ENCODE data around the gene COG5. TPM values are rescaled to one million over a fixed set of nuclear protein-coding genes. Genes with fewer than 3 reads are reported as not detected.
"Not testable (repeated sequence)": the region's sequence is repeated elsewhere in the genome, so short reads cannot be mapped to it uniquely, and the experiment has no call there.

Gene COG5
- total RNA-seq, 4 donors from 2014 or later, result 20.8 to 49.7 (median 25.7) TPM

- Histone ChIP-seq H3K4me1 (peaks cover 12 to 21% of the 10 kb centered on the region in 2 donors), H3K27ac (no peak overlapping the region), H3K4me3 (no peak overlapping the region), H3K36me3 (no peaks in the 10 kb centered on the region), H3K9me3 (no peaks in the 10 kb centered on the region), H3K27me3 (no peaks in the 10 kb centered on the region)
- ATAC-seq (no peak), DNase-seq (no peak)
- intact Hi-C loops (cut with DNase I; ENCODE audit: low total_unique reads) (no loop called here), in situ Hi-C loops (cut with MboI; ENCODE audit: low sequenced_read_pairs in 4 of 4) (no loop called here)
- TF ChIP-seq POLR2A (IDR thresholded peaks at IDR 0.05) (no peak), CTCF (IDR thresholded peaks at IDR 0.05 in 4 of 5, conservative IDR thresholded peaks at IDR 0.05 in 1 of 5) (no peak)
These were observed 311.8 kb downstream of the COG5 start for GRCh38 chr7:107251963-107252362.

GRCh38 chr7:107248551-107249316 is 315.0 kb downstream of the COG5 start:
- intact Hi-C loops (cut with DNase I; ENCODE audit: low total_unique reads), result no loop called here
- Histone ChIP-seq H3K9me3 (no peaks in the 10 kb centered on the region), H3K36me3 (no peaks in the 10 kb centered on the region), H3K27me3 (no peaks in the 10 kb centered on the region), H3K4me1 (peaks cover 4 to 8% of the 10 kb centered on the region in 2 donors), H3K27ac (no peak overlapping the region), H3K4me3 (no peak overlapping the region)
- TF ChIP-seq CTCF (IDR thresholded peaks at IDR 0.05 in 4 of 5, conservative IDR thresholded peaks at IDR 0.05 in 1 of 5) (no peak), POLR2A (IDR thresholded peaks at IDR 0.05) (no peak)
- ATAC-seq, result no peak
- no peak for DNase-seq
- in situ Hi-C loops (cut with MboI; ENCODE audit: low sequenced_read_pairs in 4 of 4), result no loop called here

- in situ Hi-C loops (cut with MboI; ENCODE audit: low sequenced_read_pairs in 4 of 4); intact Hi-C loops (cut with DNase I; ENCODE audit: low total_unique reads); H3K27me3 ChIP-seq: not testable (repeated sequence)
These were observed 316.9 kb downstream of the COG5 start for GRCh38 chr7:107246836-107247235.

GRCh38 chr7:107244613-107245012 is 319.1 kb downstream of the COG5 start:
- Histone ChIP-seq H3K27me3 (no peaks in the 10 kb centered on the region), H3K27ac (no peak overlapping the region), H3K9me3 (no peaks in the 10 kb centered on the region), H3K4me3 (no peak overlapping the region), H3K4me1 (no peaks in the 10 kb centered on the region), H3K36me3 (no peaks in the 10 kb centered on the region)
- in situ Hi-C loops (cut with MboI; ENCODE audit: low sequenced_read_pairs in 4 of 4), result no loop called here
- no peak for ATAC-seq
- DNase-seq, result no peak
- intact Hi-C loops (cut with DNase I; ENCODE audit: low total_unique reads), result no loop called here
- TF ChIP-seq CTCF (IDR thresholded peaks at IDR 0.05 in 4 of 5, conservative IDR thresholded peaks at IDR 0.05 in 1 of 5) (no peak), POLR2A (IDR thresholded peaks at IDR 0.05) (no peak)

More at GRCh38 chr7:107246836-107247235, 316.9 kb downstream of the COG5 start:
- H3K27ac ChIP-seq, H3K36me3 ChIP-seq, ATAC-seq, DNase-seq, H3K4me1 ChIP-seq, H3K4me3 ChIP-seq, H3K9me3 ChIP-seq: not testable (repeated sequence)

- no peaks in the 10 kb centered on the region for H3K4me1 ChIP-seq
- TF ChIP-seq POLR2A (IDR thresholded peaks at IDR 0.05) (no peak), CTCF (IDR thresholded peaks at IDR 0.05 in 4 of 5, conservative IDR thresholded peaks at IDR 0.05 in 1 of 5) (no peak)
- H3K27ac ChIP-seq, result no peak overlapping the region
- no peaks in the 10 kb centered on the region for H3K27me3 ChIP-seq
- in situ Hi-C loops (cut with MboI; ENCODE audit: low sequenced_read_pairs in 4 of 4), result no loop called here
- H3K36me3 ChIP-seq, result no peaks in the 10 kb centered on the region
- no peak overlapping the region for H3K4me3 ChIP-seq
- no peaks in the 10 kb centered on the region for H3K9me3 ChIP-seq
- DNase-seq (no peak), ATAC-seq (no peak)
- intact Hi-C loops (cut with DNase I; ENCODE audit: low total_unique reads), result no loop called here
These were observed 321.5 kb downstream of the COG5 start for GRCh38 chr7:107242267-107242666.
